Measurements from ENCODE around the gene LRBA.
"Not testable (repeated sequence)": the region's sequence is repeated elsewhere in the genome, so short reads cannot be mapped to it uniquely, and the experiment has no call there.

Gene LRBA

GRCh38 chr4:151022586-151022985 is 7.5 kb upstream of the LRBA start:
- DNase-seq (ENCODE audit: low read depth in 2 of 3, low spot score in 2 of 3): no peak

- no peak for DNase-seq (ENCODE audit: low read depth in 2 of 3, low spot score in 2 of 3)
Measured at GRCh38 chr4:151021637-151022334, 6.7 kb upstream of the LRBA start.

- DNase-seq (ENCODE audit: low read depth in 2 of 3, low spot score in 2 of 3): peak; percentile 40 to 80 (median 59)
Measured at GRCh38 chr4:151015459-151016347, 619 bp upstream of the LRBA start.

GRCh38 chr4:151013944-151014343 is 1.1 kb downstream of the LRBA start:
- no peak for DNase-seq (ENCODE audit: low read depth in 2 of 3, low spot score in 2 of 3)

GRCh38 chr4:151013491-151013890 is 1.6 kb downstream of the LRBA start:
- no peak for DNase-seq (ENCODE audit: low read depth in 2 of 3, low spot score in 2 of 3)

GRCh38 chr4:151012820-151013219 is 2.3 kb downstream of the LRBA start:
- no peak for DNase-seq (ENCODE audit: low read depth in 2 of 3, low spot score in 2 of 3)

GRCh38 chr4:151012376-151012775 is 2.7 kb downstream of the LRBA start:
- DNase-seq (ENCODE audit: low read depth in 2 of 3, low spot score in 2 of 3): no peak

- DNase-seq (ENCODE audit: low read depth in 2 of 3, low spot score in 2 of 3): no peak
Measured at GRCh38 chr4:151004222-151004621, 10.9 kb downstream of the LRBA start.

GRCh38 chr4:151000747-151001429 is 14.2 kb downstream of the LRBA start:
- DNase-seq (ENCODE audit: low read depth in 2 of 3, low spot score in 2 of 3): no peak

- DNase-seq (ENCODE audit: low read depth in 2 of 3, low spot score in 2 of 3): no peak
Measured at GRCh38 chr4:150999086-150999485, 16.0 kb downstream of the LRBA start.

- no peak for DNase-seq (ENCODE audit: low read depth in 2 of 3, low spot score in 2 of 3)
Measured at GRCh38 chr4:150997141-150997540, 17.9 kb downstream of the LRBA start.

GRCh38 chr4:150994721-150995120 is 20.4 kb downstream of the LRBA start:
- no peak for DNase-seq (ENCODE audit: low read depth in 2 of 3, low spot score in 2 of 3)

- DNase-seq (ENCODE audit: low read depth in 2 of 3, low spot score in 2 of 3): not testable (repeated sequence)
Measured at GRCh38 chr4:150993577-150993976, 21.5 kb downstream of the LRBA start.

GRCh38 chr4:150990993-150991392 is 24.1 kb downstream of the LRBA start:
- DNase-seq (ENCODE audit: low read depth in 2 of 3, low spot score in 2 of 3): no peak

GRCh38 chr4:150990250-150990649 is 24.8 kb downstream of the LRBA start:
- no peak for DNase-seq (ENCODE audit: low read depth in 2 of 3, low spot score in 2 of 3)

- DNase-seq (ENCODE audit: low read depth in 2 of 3, low spot score in 2 of 3): no peak
Measured at GRCh38 chr4:150988238-150988637, 26.8 kb downstream of the LRBA start.

- DNase-seq (ENCODE audit: low read depth in 2 of 3, low spot score in 2 of 3): no peak
Measured at GRCh38 chr4:150987204-150987603, 27.9 kb downstream of the LRBA start.

GRCh38 chr4:150986085-150986484 is 29.0 kb downstream of the LRBA start:
- DNase-seq (ENCODE audit: low read depth in 2 of 3, low spot score in 2 of 3): peak in 1 of 3 experiments; percentile 23

- no peak for DNase-seq (ENCODE audit: low read depth in 2 of 3, low spot score in 2 of 3)
Measured at GRCh38 chr4:150983851-150984250, 31.2 kb downstream of the LRBA start.

- no peak for DNase-seq (ENCODE audit: low read depth in 2 of 3, low spot score in 2 of 3)
Measured at GRCh38 chr4:150982557-150983233, 32.4 kb downstream of the LRBA start.

All from activated CD8-positive, alpha-beta memory T cell treated with anti-CD3 and anti-CD28 coated beads for 48 hours (primary cell).